H1 (cell line): ENCODE data around the gene REG4. TPM values are rescaled to one million over a fixed set of nuclear protein-coding genes. Genes with fewer than 3 reads are reported as not detected.

ENCODE experiments used
- CTBP2 ChIP-seq: IDR thresholded peaks from 2 replicates; pipeline ENCODE4 v1.7.0; 2011; ENCODE audit warnings: borderline replicate concordance, mild to moderate bottlenecking, moderate library complexity, mixed read lengths, low read length; ENCODE audit not compliant: insufficient read depth, insufficient read length
- EZH2 ChIP-seq: fragments of 200-600 bp; sonication (generic); IDR thresholded peaks from 2 replicates; pipeline ENCODE4 v1.7.1; 2012; ENCODE audit warnings: low read depth, mild to moderate bottlenecking, moderate library complexity, low read length, inconsistent platforms; ENCODE audit not compliant: severe bottlenecking
- GTF2F1 ChIP-seq: IDR thresholded peaks from 2 replicates; pipeline ENCODE4 v1.6.1; 2012; ENCODE audit warnings: low read depth, low read length, improper control_type of control experiment, borderline replicate concordance
- polyA plus RNA-seq, 7 experiments: library from polyadenylated mRNA; depleted of rRNA in 3 of 7; stranded (reverse) in 5 of 7; unstranded in 2 of 7; fragments of >200 nt in 5 of 7; fragments of 200-250 nt in 2 of 7; gene quantifications; 1 replicate in 5 of 7; 2 replicates in 1 of 7; 4 replicates in 1 of 7; pipeline versions ENCODE4 v1.2.1 to v1.2.3, GENCODE V29; 2011 to 2013; ENCODE audit warnings: missing spikeins in 2 of 7, mixed read lengths in 2 of 7
- total RNA-seq: library from RNA; stranded (reverse); fragmentation: NEBNext Ultra II Directional; extraction: Animal tissue kit (Norgen Biotek cat#: 25700); gene quantifications from 2 replicates; pipeline ENCODE4 v1.2.1, GENCODE V29; 2021

The REG4 gene
- total and polyA plus RNA-seq, 2 of the 8 experiments (the other 6 are each of a cell fraction or from before 2014, with no cell fraction given), result not detected

DNA sequence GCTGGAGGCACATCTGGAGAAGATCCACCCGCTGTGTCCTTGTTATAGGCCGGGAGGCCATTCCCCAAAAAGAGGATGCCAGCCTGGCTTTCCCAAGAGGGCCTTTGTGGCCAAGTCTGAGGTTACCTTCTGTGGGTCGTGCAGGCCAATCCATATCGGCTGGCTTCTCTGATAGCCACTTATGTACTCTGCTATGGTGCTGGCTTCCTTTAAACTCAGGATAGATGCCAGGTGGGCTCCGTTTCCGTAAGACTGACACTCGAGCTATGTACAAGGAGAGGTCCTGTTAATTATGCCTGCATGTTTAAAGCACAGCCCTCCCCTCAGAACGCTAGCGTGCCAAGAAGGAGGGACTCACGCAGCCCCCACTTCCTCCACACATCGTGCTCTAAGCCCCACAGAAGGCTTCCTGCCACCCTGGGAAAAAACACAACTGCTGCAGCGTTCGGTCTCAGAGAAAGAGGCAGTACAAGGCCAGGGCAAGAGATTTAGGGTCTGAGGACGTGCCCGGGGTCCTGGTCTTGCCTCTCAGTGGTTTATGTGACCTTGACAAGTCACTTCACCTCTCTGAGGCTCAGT is 11.6 kb downstream of the REG4 start (continued):
- TF ChIP-seq GTF2F1, result no peak
- no peak for TF ChIP-seq CTBP2
- TF ChIP-seq EZH2, result no peak
- TF ChIP-seq, all 59 proteins: peak for 0
